GM19328 (cell line): ENCODE data around the gene MYO5C.

Experiments used
- ATAC-seq: cut with Tn5 transposase; IDR thresholded peaks from one replicate; pipeline ENCODE4 v1.9.1; 2021; ENCODE audit warnings: mild to moderate bottlenecking, moderate library complexity; ENCODE audit not compliant: unreplicated experiment

Gene MYO5C

GRCh38 chr15:52295421-52296001 is at the start of gene MYO5C:
Gene MYO5C (minus strand): TSS chr15:52295804. CDS start chr15:52295636, 168 bp downstream.
- no peak for ATAC-seq

- no peak for ATAC-seq
Measured at GRCh38 chr15:52344592-52344991, 49.0 kb upstream of the MYO5C start.

GRCh38 chr15:52343831-52344230 is 48.2 kb upstream of the MYO5C start:
- no peak for ATAC-seq

GRCh38 chr15:52340093-52340492 is 44.5 kb upstream of the MYO5C start:
- ATAC-seq: no peak

GRCh38 chr15:52338891-52339290 is 43.3 kb upstream of the MYO5C start:
- no peak for ATAC-seq

GRCh38 chr15:52338058-52338457 is 42.5 kb upstream of the MYO5C start:
- ATAC-seq: no peak

GRCh38 chr15:52337198-52337853 is 41.7 kb upstream of the MYO5C start:
- no peak for ATAC-seq

- ATAC-seq: no peak
Measured at GRCh38 chr15:52336529-52336928, 40.9 kb upstream of the MYO5C start.

- no peak for ATAC-seq
Measured at GRCh38 chr15:52334491-52335160, 39.0 kb upstream of the MYO5C start.

GRCh38 chr15:52331490-52332240 is 36.1 kb upstream of the MYO5C start:
- peak; percentile 90 for ATAC-seq

GRCh38 chr15:52329987-52330386 is 34.4 kb upstream of the MYO5C start:
- no peak for ATAC-seq

GRCh38 chr15:52329150-52329549 is 33.5 kb upstream of the MYO5C start:
- ATAC-seq: no peak

GRCh38 chr15:52328680-52329079 is 33.1 kb upstream of the MYO5C start:
- no peak for ATAC-seq

GRCh38 chr15:52326756-52327155 is 31.2 kb upstream of the MYO5C start:
- ATAC-seq: no peak

GRCh38 chr15:52324109-52324508 is 28.5 kb upstream of the MYO5C start:
- ATAC-seq: no peak

- no peak for ATAC-seq
Measured at GRCh38 chr15:52318729-52319500, 23.3 kb upstream of the MYO5C start.

GRCh38 chr15:52317688-52318087 is 22.1 kb upstream of the MYO5C start:
- ATAC-seq: no peak

GRCh38 chr15:52317022-52317421 is 21.4 kb upstream of the MYO5C start:
- ATAC-seq: no peak

- peak; percentile 49 for ATAC-seq
Measured at GRCh38 chr15:52309154-52309548, 13.5 kb upstream of the MYO5C start.

GRCh38 chr15:52308446-52309153 is 13.0 kb upstream of the MYO5C start:
- peak; percentile 72 for ATAC-seq
